Pancreas (tissue), 10 donors: ENCODE results near the gene THOP1. TPM values are rescaled to one million over a fixed set of nuclear protein-coding genes. Genes with fewer than 3 reads are reported as not detected.
"Not testable (repeated sequence)": the region's sequence is repeated elsewhere in the genome, so short reads cannot be mapped to it uniquely, and the experiment has no call there.

ENCODE experiments used
- ATAC-seq, 4 donors: fragments of 200-7000 bp; cut with Tn5 transposase; one replicate each; pipeline versions ENCODE4 v1.8.0 to v1.9.1; 2020; ENCODE audit warnings: mild to moderate bottlenecking in 4 of 4, moderate library complexity in 4 of 4
- DNase-seq, 6 donors: peaks; one replicate each; pipeline ENCODE4 v3.0.0-alpha.2; 2020
- FAIRE-seq: peaks from 2 replicates; lab custom pipeline; 2012; peaks lifted over from hg19 to GRCh38; lab: Jason Lieb, UNC
- H3K27ac ChIP-seq, 4 donors: fragments of 200-600 bp; sonication (generic); 1 replicate in 3 of 4; 2 replicates in 1 of 4; pipeline versions ENCODE4 v1.5.0 to v1.8.0; 2020
- H3K27me3 ChIP-seq, 4 donors: fragments of 200-600 bp; one replicate each; pipeline ENCODE4 v1.8.0; 2021
- H3K36me3 ChIP-seq, 3 donors: fragments of 200-600 bp; sonication (generic) in 1 of 3; one replicate each; pipeline versions ENCODE4 v1.5.0 to v1.8.0; 2020 to 2021
- H3K4me1 ChIP-seq, 3 donors: fragments of 200-600 bp; one replicate each; pipeline ENCODE4 v1.8.0; 2021
- H3K4me3 ChIP-seq, 4 donors: fragments of 200-600 bp; sonication (generic) in 2 of 4; one replicate each; pipeline versions ENCODE4 v1.5.0 to v1.8.0; 2020 to 2021
- H3K9me3 ChIP-seq, 4 donors: fragments of 200-600 bp; one replicate each; pipeline ENCODE4 v1.8.0; 2021
- WGBS, 2 donors: extraction: QIAGEN DNeasy Blood & Tissue Kit; methylation state at CpG; one replicate each; pipeline ENCODE4 v1.1.7; 2013; 5-methylcytosine and 5-hydroxymethylcytosine counted together
- intact Hi-C, 3 donors: fragments of 100-400 bp; cut with DNase I; formaldehyde crosslinking; loops; one replicate each; pipeline versions ENCODE4 v1.11.1 to v1.14.2; 2022
- polyA plus RNA-seq, 2 donors: library from polyadenylated mRNA; stranded (reverse); fragments of 200-250 nt; gene quantifications; one replicate each; pipeline ENCODE4 v1.2.3, GENCODE V29; 2013
- total RNA-seq, 6 donors: library from RNA; stranded (reverse); fragmentation: NEBNext Ultra II Directional in 4 of 6; extraction: Animal tissue kit (Norgen Biotek cat#: 25700) in 4 of 6; gene quantifications; one replicate each; pipeline versions ENCODE4 v1.2.1 to v1.2.4, GENCODE V29; 2021 to 2023
- TF ChIP-seq, protein P1 (sequence below), 4 donors: fragments of 200-600 bp; sonication (generic) in 3 of 4; IDR thresholded peaks; one replicate each; pipeline versions ENCODE4 v1.5.0 to v1.8.0; 2021; ENCODE audit warnings: antibody characterized with exemption in 4 of 4
- donor health status: healthy with polysubstance abuse.
- donor health status: DM: no; HTN: no; CAD: no; lungs with moderate emphysema.
- donor health status: DM: no; HTN: no; CAD: no.
- donor health status: control.
- donor health status: control.
- donor health status: Bipolar disorder and iron deficiency.
- donor health status: DM: yes; HTN: yes; CAD: no.
- donor health status: DM: no; HTN: no; CAD: no.
- donor health status: DM: no; HTN: no; CAD: no.
- donor health status: DM: yes; HTN: yes; CAD: no.

The THOP1 gene
- total and polyA plus RNA-seq, 8 donors: 11.6 to 124 (median 20.5) TPM

DNA sequence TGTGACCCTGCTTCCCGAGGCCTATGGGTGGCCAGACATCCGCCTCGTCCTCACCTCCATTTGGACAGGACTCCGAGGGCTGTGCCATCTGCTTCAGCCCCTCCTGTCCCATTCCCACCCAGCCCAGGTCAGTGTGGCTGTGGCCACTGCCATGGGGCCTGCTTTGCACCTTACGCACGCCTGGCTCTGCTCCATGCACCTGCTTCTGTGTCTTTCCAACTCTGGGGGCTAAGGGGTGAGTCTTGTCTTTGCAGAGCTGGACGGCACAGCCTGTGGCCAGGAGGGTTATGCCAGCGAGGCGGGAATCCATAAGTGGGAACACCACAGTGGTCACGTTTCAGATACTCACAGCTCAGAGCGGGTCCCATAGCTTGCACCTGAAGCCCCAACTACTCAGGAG is 29.1 kb downstream of the THOP1 start:
- H3K27me3 ChIP-seq: no peaks in the 10 kb centered on the region
- no peaks in the 10 kb centered on the region for H3K36me3 ChIP-seq
- no peak overlapping the region for H3K27ac ChIP-seq
- intact Hi-C loops: no loop called here
- H3K4me3 ChIP-seq: no peak overlapping the region
- ATAC-seq: no peak
- 92 to 98% methylated on average over 11 of the region's 11 CpGs for WGBS, 2 donors
- H3K9me3 ChIP-seq: no peaks in the 10 kb centered on the region
- no peak for DNase-seq
- H3K4me1 ChIP-seq: no peaks in the 10 kb centered on the region
- TF ChIP-seq, protein P1, sequence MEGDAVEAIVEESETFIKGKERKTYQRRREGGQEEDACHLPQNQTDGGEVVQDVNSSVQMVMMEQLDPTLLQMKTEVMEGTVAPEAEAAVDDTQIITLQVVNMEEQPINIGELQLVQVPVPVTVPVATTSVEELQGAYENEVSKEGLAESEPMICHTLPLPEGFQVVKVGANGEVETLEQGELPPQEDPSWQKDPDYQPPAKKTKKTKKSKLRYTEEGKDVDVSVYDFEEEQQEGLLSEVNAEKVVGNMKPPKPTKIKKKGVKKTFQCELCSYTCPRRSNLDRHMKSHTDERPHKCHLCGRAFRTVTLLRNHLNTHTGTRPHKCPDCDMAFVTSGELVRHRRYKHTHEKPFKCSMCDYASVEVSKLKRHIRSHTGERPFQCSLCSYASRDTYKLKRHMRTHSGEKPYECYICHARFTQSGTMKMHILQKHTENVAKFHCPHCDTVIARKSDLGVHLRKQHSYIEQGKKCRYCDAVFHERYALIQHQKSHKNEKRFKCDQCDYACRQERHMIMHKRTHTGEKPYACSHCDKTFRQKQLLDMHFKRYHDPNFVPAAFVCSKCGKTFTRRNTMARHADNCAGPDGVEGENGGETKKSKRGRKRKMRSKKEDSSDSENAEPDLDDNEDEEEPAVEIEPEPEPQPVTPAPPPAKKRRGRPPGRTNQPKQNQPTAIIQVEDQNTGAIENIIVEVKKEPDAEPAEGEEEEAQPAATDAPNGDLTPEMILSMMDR (IDR thresholded peaks at IDR 0.05): no peak
- FAIRE-seq: no peak

DNA sequence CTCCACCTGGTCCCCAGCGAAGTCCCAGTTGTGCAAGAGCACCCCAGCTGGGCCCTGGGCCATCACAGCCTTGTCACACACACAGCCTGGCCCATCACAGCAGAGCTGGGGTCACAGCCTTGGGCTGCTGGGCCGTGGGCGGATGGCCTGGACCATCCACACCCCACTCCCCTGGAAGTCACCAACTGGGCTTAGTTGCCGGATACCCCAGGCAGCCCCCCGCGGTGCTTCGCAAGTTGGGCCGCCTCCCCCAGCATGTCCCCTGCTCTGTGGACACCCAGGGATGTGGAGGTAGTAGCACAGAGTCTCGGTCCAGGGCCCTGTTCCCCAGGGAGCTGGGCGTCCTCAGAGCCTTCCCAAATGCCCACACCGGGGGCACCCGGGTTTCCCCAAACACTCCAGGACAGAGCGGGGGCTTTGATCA is 29.9 kb downstream of the THOP1 start:
- H3K4me3 ChIP-seq: no peak overlapping the region
- TF ChIP-seq, protein P1 (IDR thresholded peaks at IDR 0.05): no peak
- H3K9me3 ChIP-seq: no peaks in the 10 kb centered on the region
- no peaks in the 10 kb centered on the region for H3K36me3 ChIP-seq
- intact Hi-C loops: no loop called here
- no peak for ATAC-seq
- WGBS, 2 donors: 92% methylated on average over 13 of the region's 13 CpGs
- DNase-seq: no peak
- no peaks in the 10 kb centered on the region for H3K4me1 ChIP-seq
- H3K27me3 ChIP-seq: no peaks in the 10 kb centered on the region
- no peak overlapping the region for H3K27ac ChIP-seq
- FAIRE-seq: no peak

DNA sequence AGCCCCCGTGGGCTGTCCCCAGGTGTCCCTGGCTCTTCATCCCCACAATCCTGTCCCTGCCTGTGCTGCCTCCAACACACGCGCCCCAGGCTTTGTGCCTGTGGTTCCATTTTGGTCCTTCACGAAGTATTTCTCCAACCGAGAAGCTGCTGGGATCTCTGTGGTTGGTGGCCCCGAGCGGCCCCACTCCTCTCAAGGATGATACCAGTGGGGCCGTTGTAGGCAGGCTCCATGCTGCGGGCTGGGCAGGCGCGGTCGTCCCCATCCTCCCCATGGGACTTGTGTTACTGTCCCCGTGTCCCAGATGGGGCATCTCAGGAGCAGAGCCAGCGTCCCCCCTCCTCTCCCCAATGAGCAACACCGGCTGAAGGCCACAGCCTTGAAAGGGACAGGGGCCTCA is 30.6 kb downstream of the THOP1 start:
- H3K9me3 ChIP-seq: no peaks in the 10 kb centered on the region
- H3K27me3 ChIP-seq: no peaks in the 10 kb centered on the region
- H3K36me3 ChIP-seq: no peaks in the 10 kb centered on the region
- 77 to 85% methylated on average over 15 of the region's 15 CpGs for WGBS, 2 donors
- FAIRE-seq (no peak), ATAC-seq (no peak), DNase-seq (no peak)
- intact Hi-C loops: no loop called here
- TF ChIP-seq, protein P1 (IDR thresholded peaks at IDR 0.05): no peak
- no peak overlapping the region for H3K27ac ChIP-seq
- H3K4me1 ChIP-seq: peaks cover 0 to 5% (median 0%) of the 10 kb centered on the region in 3 donors
- H3K4me3 ChIP-seq: no peak overlapping the region

DNA sequence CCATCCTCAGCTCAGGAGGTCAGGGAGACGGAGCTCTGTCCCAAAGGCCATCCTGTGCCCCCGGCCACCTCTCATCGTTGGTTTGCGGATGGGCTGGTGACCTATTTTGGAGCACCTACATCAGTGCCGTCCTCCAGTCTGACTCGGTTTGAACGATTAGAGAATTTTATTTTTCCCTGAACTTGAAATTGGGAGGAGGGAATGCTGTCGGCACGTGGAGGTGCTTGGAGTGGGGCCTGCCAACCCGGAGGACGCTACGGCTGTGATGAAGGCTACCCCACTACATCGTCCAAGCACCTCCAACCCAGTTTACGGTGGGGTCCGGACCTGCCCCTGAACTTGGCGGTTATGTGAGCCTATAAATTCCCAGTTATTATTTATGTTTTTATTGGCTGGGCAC is 31.3 kb downstream of the THOP1 start:
- no peaks in the 10 kb centered on the region for H3K36me3 ChIP-seq
- TF ChIP-seq, protein P1 (IDR thresholded peaks at IDR 0.05): no peak
- ATAC-seq (no peak), DNase-seq (no peak), FAIRE-seq (no peak)
- intact Hi-C loops: no loop called here
- H3K4me3 ChIP-seq: no peak overlapping the region
- peaks cover 0 to 6% (median 0%) of the 10 kb centered on the region in 3 donors for H3K4me1 ChIP-seq
- H3K27ac ChIP-seq: no peak overlapping the region
- no peaks in the 10 kb centered on the region for H3K9me3 ChIP-seq
- WGBS, 2 donors: 89 to 91% methylated on average over 16 of the region's 16 CpGs
- no peaks in the 10 kb centered on the region for H3K27me3 ChIP-seq

DNA sequence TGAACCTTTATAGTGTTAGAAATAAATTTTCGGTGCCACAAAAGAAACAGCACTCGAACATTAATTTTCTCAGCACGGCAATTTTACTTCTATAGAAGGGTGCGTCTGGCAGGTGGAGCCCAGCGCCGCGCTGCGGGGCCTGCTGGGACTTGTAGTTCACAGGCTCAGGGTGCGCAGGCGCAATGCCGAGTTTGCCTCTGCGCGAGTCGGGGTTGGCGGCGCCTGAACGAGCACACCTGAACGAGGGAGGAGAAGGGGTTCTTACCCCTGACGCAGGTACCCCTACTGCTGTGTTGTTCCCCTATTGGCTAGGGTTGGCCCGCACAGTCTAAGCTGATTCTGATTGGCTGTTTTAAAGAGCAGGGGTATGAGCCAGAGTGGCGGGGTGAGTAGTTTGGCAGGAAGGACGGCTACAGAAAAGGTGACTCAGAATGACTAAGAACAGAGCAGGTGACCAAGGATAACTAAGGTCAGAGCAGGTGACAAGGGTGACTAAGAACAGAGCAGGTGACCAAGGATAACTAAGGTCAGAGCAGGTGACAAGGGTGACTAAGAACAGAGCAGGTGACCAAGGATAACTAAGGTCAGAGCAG is 32.0 kb downstream of the THOP1 start:
- ATAC-seq, FAIRE-seq: not testable (repeated sequence)
- WGBS, 2 donors: 73 to 76% methylated on average over 22 of the region's 22 CpGs

More for the DNA sequence above, 32.0 kb downstream of the THOP1 start:
- H3K36me3 ChIP-seq, DNase-seq, H3K27me3 ChIP-seq, H3K9me3 ChIP-seq, H3K4me3 ChIP-seq, intact Hi-C loops, H3K4me1 ChIP-seq, H3K27ac ChIP-seq: not testable (repeated sequence)
